Right cardiac atrium (tissue), 5 donors: ENCODE measurements around the gene EFNA5. TPM values are rescaled to one million over a fixed set of nuclear protein-coding genes. Genes with fewer than 3 reads are reported as not detected.
"Not testable (repeated sequence)": the region's sequence is repeated elsewhere in the genome, so short reads cannot be mapped to it uniquely, and the experiment has no call there.

Source experiments
- ATAC-seq, 2 donors: fragments of 200-7000 bp; cut with Tn5 transposase; one replicate each; pipeline versions ENCODE4 v1.8.0 to v1.9.1; 2020; ENCODE audit warnings: moderate library complexity in 2 of 2, mild to moderate bottlenecking in 1 of 2
- DNase-seq, 3 donors: peaks; one replicate each; pipeline ENCODE4 v3.0.0-alpha.2; 2020
- H3K27ac ChIP-seq: one replicate; pipeline ENCODE4 v1.5.1; 2013; ENCODE audit warnings: mild to moderate bottlenecking, low read length, control low read depth, moderate library complexity
- H3K27me3 ChIP-seq: one replicate; pipeline ENCODE4 v1.6.1; 2013; ENCODE audit not compliant: control insufficient read depth, insufficient read depth
- H3K4me1 ChIP-seq: one replicate; pipeline ENCODE4 v1.6.1; 2013; ENCODE audit warnings: low read length; ENCODE audit not compliant: control insufficient read depth, insufficient read depth
- H3K4me3 ChIP-seq: one replicate; pipeline ENCODE4 v1.5.1; 2013; ENCODE audit warnings: low read length, control low read depth
- H3K9me3 ChIP-seq: one replicate; pipeline ENCODE4 v1.6.1; 2013; ENCODE audit warnings: low read length; ENCODE audit not compliant: control insufficient read depth
- WGBS: extraction: QIAGEN DNeasy Blood & Tissue Kit; methylation state at CpG from one replicate; pipeline ENCODE4 v1.1.7; 2013; 5-methylcytosine and 5-hydroxymethylcytosine counted together
- intact Hi-C, 4 donors: fragments of 100-400 bp; cut with DNase I; formaldehyde crosslinking; loops; one replicate each; pipeline versions ENCODE4 v1.11.0 to v1.14.0; 2022 to 2023
- polyA plus RNA-seq: library from polyadenylated mRNA; stranded (reverse); fragments of 200-250 nt; gene quantifications from one replicate; pipeline ENCODE4 v1.2.3, GENCODE V29; 2013
- total RNA-seq, 4 donors: library from RNA; stranded (reverse); fragmentation: NEBNext Ultra II Directional; extraction: Animal tissue kit (Norgen Biotek cat#: 25700); gene quantifications; one replicate each; pipeline ENCODE4 v1.2.1, GENCODE V29; 2021
- donor health status: healthy with polysubstance abuse.
- donor health status: DM: no; HTN: yes; CAD: no.
- donor health status: DM: no; HTN: no; CAD: no.
- donor health status: DM: no; HTN: yes; CAD: no; lungs with severe emphysema.
- donor health status: DM: yes; HTN: yes; CAD: no.

EFNA5 gene
- total and polyA plus RNA-seq, 5 donors: 4.5 to 26.4 (median 21.8) TPM

DNA sequence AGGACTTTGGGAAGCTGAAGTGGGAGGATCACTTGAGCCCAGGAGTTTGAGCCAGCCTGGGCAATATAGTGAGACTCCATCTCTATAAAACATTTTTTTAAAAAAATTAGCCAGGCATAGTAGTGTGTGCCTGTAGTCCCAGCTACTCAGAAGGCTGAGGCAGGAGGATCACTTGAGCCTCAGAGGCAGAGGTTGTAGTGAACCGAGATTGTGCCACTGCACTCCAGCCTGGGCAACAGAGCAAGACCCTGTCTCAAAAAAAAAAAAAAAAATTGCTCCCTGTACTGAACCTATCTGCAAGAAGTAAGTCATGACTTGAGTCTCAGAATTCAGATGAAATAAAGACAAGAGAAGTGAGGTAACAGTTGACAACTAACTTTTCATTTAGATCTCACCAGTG lies 237.1 kb downstream of the EFNA5 start:
- H3K27ac ChIP-seq, ATAC-seq, intact Hi-C loops, H3K4me1 ChIP-seq, H3K9me3 ChIP-seq, H3K27me3 ChIP-seq, H3K4me3 ChIP-seq, DNase-seq: not testable (repeated sequence)
- WGBS: 85% methylated on average over 1 of the region's 1 CpG

DNA sequence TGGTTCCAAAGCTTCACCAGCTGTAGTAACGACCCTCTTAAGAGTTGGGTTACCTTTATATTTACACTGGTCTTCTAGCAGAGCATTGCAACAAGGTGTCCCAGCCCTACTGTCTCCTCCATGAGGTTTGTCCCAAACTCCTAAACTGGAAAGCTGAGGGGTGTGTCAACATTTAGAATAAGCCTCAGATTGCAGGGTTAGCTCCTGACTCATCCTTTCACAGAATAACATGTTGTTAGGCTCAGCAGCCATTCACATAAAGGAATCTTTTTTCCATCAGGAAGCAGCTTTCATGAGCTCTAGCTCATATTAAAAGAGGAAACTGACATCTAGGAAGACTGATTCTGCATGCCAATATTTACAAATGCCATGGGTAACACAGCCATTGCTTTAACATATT lies 238.7 kb downstream of the EFNA5 start:
- H3K9me3 ChIP-seq: no peaks in the 10 kb centered on the region
- ATAC-seq (peak in 1 of 2 donors; percentile 61), DNase-seq (no peak)
- H3K27me3 ChIP-seq: no peaks in the 10 kb centered on the region
- intact Hi-C loops: no loop called here
- no peak overlapping the region for H3K27ac ChIP-seq
- H3K4me3 ChIP-seq: no peak overlapping the region
- WGBS: 70% methylated on average over 1 of the region's 1 CpG
- H3K4me1 ChIP-seq: no peaks in the 10 kb centered on the region

DNA sequence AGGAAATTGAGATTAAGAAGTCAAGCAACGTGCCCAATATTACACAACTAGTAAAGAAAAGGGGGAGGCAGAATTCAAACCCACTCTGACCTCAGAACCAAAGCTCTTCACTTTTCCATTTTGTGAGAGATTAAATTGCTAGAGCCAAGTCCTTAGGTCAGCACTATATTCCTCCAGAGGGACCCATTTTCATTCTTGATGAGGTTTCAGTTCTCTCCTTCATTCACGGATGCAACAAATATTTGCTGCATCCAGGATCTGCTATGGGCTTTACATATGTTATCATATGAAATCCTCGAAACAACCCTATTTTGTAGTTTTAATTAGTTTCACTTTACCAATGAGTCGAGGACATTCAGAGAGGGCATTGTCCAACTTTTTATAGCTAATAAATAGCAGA lies 239.2 kb downstream of the EFNA5 start:
- DNase-seq (no peak), ATAC-seq (no peak)
- no peaks in the 10 kb centered on the region for H3K4me1 ChIP-seq
- H3K9me3 ChIP-seq: no peaks in the 10 kb centered on the region
- intact Hi-C loops: no loop called here
- WGBS: 74% methylated on average over 4 of the region's 4 CpGs
- H3K27ac ChIP-seq: no peak overlapping the region
- H3K27me3 ChIP-seq: no peaks in the 10 kb centered on the region
- H3K4me3 ChIP-seq: no peak overlapping the region

DNA sequence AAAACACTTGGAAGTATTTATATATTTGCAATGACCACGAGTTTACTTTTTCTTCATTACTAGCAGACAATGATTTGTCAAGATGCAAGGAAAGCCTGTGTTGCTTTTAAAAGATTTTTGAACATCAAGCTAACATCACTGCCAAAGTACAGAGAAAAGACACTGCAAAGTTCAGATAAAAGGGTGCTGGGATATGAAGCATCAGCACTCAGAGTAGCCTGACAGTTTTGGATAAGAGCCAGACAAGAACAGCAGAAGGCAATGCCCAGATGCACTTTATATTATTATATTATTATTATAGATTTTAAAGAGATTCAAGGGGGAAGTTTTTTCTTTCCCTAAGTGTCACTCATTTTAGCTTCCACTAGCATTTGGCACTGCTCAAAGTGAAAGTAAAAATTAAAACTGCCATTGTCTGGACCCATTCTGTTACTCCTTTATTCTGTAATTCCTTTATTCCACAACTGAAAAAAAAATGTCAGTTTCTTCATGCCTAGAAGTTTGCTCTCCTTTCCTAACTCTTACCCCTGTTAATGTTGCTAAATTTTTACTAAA lies 240.6 kb downstream of the EFNA5 start:
- no peak overlapping the region for H3K4me3 ChIP-seq
- no peaks in the 10 kb centered on the region for H3K27me3 ChIP-seq
- H3K4me1 ChIP-seq: no peaks in the 10 kb centered on the region
- intact Hi-C loops: no loop called here
- ATAC-seq (peak; percentile 50 to 57), DNase-seq (no peak)
- no peak overlapping the region for H3K27ac ChIP-seq
- 26% methylated on average over 1 of the region's 1 CpG for WGBS
- no peaks in the 10 kb centered on the region for H3K9me3 ChIP-seq

DNA sequence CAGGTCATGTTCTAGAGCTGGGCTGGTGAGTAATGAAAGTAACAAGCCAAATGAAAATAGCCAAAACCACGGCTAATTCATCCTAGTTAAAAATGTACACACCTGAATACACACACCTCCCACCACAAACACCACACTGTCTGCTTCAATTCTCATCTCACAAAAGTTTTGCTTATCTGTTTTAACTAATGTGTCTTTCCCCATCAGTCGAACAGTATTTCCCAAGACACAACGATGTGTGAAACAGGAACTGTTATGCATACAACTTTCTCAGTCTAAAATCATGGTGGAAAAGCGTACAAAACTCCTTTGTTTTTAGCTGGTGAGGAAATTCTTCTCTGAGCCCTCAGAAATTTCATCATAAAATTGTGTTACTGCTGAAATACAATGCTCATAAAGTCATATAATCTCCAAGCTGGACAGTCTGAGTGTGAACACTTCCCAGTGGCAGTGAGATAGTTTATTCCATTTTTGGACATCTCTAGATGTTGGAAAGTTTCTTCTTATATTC lies 242.4 kb downstream of the EFNA5 start:
- ATAC-seq (peak in 1 of 2 donors; percentile 34), DNase-seq (no peak)
- H3K27ac ChIP-seq: no peak overlapping the region
- H3K27me3 ChIP-seq: no peaks in the 10 kb centered on the region
- intact Hi-C loops: no loop called here
- H3K9me3 ChIP-seq: no peaks in the 10 kb centered on the region
- WGBS: 44% methylated on average over 4 of the region's 4 CpGs
- no peaks in the 10 kb centered on the region for H3K4me1 ChIP-seq
- H3K4me3 ChIP-seq: no peak overlapping the region

DNA sequence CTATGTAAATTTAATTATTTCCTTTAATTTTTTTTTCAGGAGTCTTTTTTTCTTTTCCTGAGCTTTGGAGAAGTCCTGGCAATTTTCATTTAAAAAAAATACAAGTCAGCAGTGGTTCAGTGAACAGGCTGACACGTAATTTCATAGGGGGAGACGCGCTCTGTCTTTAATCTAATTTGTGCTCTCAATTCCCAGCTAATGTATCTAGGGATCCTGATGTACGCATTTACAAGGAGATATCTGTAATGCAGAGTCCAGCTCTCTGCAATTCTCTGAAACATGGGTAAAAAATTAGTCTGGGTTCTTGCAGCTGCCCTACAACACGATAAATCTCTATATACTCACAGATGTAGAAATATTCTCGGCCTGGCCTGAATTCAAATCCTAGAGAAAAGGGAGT lies 243.9 kb downstream of the EFNA5 start:
- Histone ChIP-seq H3K4me1 (no peaks in the 10 kb centered on the region), H3K27me3 (no peaks in the 10 kb centered on the region), H3K4me3 (no peak overlapping the region), H3K9me3 (no peaks in the 10 kb centered on the region), H3K27ac (no peak overlapping the region)
- no peak for DNase-seq
- intact Hi-C loops: no loop called here
- WGBS: 95% methylated on average over 6 of the region's 6 CpGs
- no peak for ATAC-seq

DNA sequence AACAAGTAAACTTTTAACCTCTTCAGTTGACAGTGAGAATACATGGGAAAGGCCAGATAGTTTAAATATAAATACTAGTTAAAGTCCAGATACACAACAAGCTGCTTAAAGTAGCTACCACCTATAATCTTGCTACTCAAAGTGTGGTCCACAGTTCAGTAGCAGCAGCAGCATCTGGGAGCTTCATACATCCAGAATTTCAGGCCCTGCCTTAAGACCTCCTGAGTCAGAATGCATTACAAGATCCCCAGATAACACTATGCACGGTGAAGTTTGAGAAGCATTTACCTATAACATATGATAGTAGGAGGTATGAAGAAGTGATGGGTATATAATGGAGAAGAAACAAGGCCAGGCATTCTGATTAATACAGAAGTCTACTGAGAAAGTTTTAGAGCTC lies 244.5 kb downstream of the EFNA5 start:
- no peak overlapping the region for H3K4me3 ChIP-seq
- no peaks in the 10 kb centered on the region for H3K4me1 ChIP-seq
- H3K27me3 ChIP-seq: no peaks in the 10 kb centered on the region
- DNase-seq (no peak), ATAC-seq (no peak)
- H3K27ac ChIP-seq: no peak overlapping the region
- no peaks in the 10 kb centered on the region for H3K9me3 ChIP-seq
- WGBS: 89% methylated on average over 1 of the region's 1 CpG
- intact Hi-C loops: no loop called here

DNA sequence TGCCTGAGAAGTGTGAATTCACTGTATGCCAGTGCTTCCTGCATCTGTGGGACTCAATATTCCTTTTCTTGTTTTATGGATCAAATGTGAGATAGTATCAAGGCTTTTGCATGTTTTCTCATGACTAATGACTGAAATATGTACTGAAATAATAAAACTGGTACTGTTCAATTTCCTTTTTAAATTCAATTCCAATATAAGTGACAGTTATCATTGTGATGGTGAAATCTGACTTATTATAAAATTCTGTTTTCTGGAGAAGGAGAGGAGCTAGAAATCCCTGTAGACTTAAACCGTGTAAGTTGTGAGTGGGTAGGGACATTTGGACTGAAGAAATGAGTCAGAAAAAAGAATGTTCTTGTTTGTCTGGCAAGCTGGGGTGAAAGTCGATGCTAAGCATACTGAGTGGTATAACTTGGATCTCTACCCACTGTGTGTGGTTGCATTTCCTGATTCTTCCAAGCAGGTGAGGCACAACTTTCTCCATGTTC lies 245.2 kb downstream of the EFNA5 start:
- WGBS: 46% methylated on average over 2 of the region's 2 CpGs

DNA sequence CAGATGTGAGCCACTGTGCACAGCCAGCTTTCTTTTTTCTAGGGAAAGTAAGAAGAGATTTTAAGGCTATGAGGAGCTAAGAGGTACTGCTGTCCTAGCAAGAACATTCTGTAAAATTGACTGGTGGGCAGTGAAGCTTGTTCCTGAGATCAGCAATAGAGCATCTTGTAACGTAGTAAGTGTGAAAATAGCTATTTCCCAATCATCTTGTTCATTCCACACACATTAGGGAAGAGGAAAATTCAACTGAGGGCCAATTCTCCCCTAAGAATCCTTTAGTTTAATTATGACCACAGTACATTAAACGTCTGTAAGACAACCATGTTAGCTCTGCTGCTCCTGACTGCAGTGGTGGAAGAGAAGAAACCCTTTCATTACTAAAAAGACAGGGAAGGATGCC lies 246.2 kb downstream of the EFNA5 start:
- Histone ChIP-seq H3K27me3 (no peaks in the 10 kb centered on the region), H3K4me3 (no peak overlapping the region), H3K9me3 (no peaks in the 10 kb centered on the region), H3K4me1 (no peaks in the 10 kb centered on the region), H3K27ac (no peak overlapping the region)
- no peak for DNase-seq
- 54% methylated on average over 2 of the region's 2 CpGs for WGBS
- no peak for ATAC-seq
- intact Hi-C loops: no loop called here

More for the DNA sequence above, 245.2 kb downstream of the EFNA5 start:
- no peak overlapping the region for H3K27ac ChIP-seq
- ATAC-seq (no peak), DNase-seq (no peak)
- H3K27me3 ChIP-seq: no peaks in the 10 kb centered on the region
- intact Hi-C loops: no loop called here
- no peaks in the 10 kb centered on the region for H3K9me3 ChIP-seq
- no peaks in the 10 kb centered on the region for H3K4me1 ChIP-seq
- H3K4me3 ChIP-seq: no peak overlapping the region

DNA sequence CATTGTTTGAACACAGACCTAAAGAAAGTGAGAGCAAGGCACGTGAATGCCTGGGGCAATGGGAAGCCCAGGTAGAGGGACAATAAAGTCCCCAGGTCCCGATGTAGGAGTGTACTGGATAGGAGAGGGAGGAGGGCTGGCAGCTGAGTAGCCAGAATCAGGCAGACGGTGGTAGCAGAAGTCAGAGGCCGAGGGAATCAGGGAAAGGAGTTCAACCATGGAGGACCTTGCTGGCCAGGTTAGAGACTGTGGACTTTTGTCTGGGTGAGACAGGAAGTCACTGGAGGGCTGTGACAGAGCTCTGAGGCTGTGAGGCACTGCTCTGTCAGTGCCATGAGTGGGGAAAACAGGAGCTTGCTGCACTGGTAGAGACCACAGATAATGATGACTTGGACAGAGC lies 248.2 kb downstream of the EFNA5 start:
- ATAC-seq (peak in 1 of 2 donors; percentile 31), DNase-seq (no peak)
- WGBS: 71% methylated on average over 4 of the region's 4 CpGs
- Histone ChIP-seq H3K27ac (no peak overlapping the region), H3K27me3 (no peaks in the 10 kb centered on the region), H3K9me3 (no peaks in the 10 kb centered on the region), H3K4me1 (no peaks in the 10 kb centered on the region), H3K4me3 (no peak overlapping the region)
- intact Hi-C loops: no loop called here

DNA sequence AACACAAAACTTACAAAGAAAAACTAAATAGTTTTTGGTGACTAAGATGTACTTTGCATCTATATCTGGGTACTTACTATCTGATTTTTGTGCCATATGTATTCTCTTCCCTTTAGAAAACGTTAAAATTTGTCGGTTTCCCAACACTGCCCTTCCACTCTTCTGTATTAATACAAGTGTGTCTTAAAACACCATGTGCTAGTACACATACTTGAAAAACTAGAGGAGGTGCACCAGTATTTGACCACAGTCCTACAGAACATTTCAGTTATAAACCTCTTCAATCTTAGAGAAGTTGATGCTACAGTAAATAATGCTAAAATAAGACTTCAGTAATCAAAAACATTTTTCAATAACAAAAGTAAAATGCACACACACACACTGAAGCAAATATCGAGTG lies 251.2 kb downstream of the EFNA5 start:
- WGBS: 76% methylated on average over 3 of the region's 3 CpGs
- intact Hi-C loops: no loop called here

DNA sequence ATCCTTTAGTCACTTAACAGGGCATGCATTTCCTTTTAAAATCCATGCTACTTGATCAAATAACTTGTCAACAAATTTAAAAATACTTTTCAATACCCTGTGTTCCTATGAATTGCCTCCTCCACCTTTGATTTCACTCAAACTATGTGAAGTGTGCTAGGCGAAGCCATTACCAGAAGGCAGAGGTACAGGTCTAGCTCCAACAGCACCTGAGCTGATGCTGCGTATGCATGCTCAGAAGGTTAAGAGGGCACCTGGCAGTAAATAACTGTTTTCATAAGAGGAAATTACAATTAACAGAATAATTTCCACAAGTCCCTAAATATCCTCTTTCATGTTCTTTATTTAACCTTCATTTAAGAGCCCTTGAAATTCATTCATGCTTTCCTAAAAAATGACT lies 251.8 kb downstream of the EFNA5 start:
- intact Hi-C loops: no loop called here
- Histone ChIP-seq H3K27ac (no peak overlapping the region), H3K4me1 (peaks cover 2% of the 10 kb centered on the region), H3K4me3 (no peak overlapping the region), H3K9me3 (no peaks in the 10 kb centered on the region), H3K27me3 (no peaks in the 10 kb centered on the region)
- no peak for DNase-seq
- ATAC-seq: no peak
- 90% methylated on average over 2 of the region's 2 CpGs for WGBS

More for the DNA sequence above, 251.2 kb downstream of the EFNA5 start:
- ATAC-seq (no peak), DNase-seq (no peak)
- peaks cover 2% of the 10 kb centered on the region for H3K4me1 ChIP-seq
- H3K9me3 ChIP-seq: no peaks in the 10 kb centered on the region
- H3K27me3 ChIP-seq: no peaks in the 10 kb centered on the region
- H3K27ac ChIP-seq: no peak overlapping the region
- H3K4me3 ChIP-seq: no peak overlapping the region
